Stimulated activated CD4-positive, alpha-beta T cell treated with anti-CD3 and anti-CD28 coated beads, Interleukin-2, amount 100 ng/mL, for 24 hours (primary cell): ENCODE measurements around the gene PSMD12.

Experiments used
- DNase-seq, 2 donors: peaks; one replicate each; pipeline ENCODE4 v3.0.0-alpha.2; 2020

The PSMD12 gene

DNA sequence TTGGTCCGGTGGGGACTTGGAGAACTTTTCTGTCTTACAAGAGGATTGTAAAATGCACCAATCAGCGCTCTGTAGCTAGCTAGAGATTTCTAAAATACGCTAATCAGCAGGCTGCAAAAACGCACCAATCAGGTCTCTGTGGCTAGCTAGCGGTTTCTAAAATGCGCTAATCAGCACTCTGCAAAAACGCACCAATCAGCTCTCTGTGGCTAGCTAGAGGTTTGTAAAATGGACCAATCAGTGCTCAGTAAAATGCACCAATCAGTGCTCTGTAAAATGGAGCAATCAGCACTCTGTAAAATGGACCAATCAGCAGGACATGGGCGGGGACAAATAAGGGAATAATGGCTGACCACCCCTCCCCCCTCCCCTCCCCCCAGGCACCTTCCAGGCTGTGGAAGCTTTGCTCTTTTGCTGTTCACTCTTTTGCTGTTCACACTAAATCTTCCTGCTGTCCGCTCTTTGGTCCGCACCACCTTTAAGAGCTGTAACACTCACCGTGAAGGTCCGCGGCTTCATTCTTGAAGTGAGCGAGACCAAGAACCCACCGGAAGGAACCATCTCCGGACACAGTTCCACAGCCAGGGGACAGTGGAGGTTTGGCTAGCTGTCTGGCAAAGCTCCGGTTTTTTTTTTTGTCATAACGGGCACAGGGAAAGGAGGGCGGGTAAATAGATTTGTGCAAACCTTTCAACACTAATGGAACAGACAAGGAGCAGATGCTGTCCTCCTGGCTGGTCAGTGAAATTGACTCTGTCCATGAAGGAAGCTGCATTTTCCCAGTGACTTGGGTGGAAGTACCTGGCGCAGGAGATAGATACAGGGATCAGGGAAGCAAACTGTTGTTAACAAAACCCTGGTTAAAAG lies 19.0 kb upstream of the PSMD12 start:
- DNase-seq = no peak

DNA sequence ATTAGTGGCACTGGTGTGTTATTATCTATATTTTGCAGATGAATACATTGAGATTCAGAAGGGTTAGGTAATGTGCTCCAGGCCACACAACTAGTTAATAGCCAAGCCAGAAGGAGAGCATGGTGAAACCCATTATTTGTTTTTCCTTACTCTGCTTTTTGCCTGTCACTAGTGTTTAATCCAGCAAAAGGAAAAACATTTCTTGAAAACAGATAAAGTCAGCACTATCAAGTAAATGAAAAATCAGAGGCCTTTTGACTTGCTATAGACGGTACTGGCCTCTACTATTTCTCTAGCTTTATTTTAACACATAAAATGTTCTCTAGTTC lies 15.5 kb upstream of the PSMD12 start:
- no peak for DNase-seq

GRCh38 chr17:67379251-67379630 lies 12.9 kb upstream of the PSMD12 start:
- no peak for DNase-seq

DNA sequence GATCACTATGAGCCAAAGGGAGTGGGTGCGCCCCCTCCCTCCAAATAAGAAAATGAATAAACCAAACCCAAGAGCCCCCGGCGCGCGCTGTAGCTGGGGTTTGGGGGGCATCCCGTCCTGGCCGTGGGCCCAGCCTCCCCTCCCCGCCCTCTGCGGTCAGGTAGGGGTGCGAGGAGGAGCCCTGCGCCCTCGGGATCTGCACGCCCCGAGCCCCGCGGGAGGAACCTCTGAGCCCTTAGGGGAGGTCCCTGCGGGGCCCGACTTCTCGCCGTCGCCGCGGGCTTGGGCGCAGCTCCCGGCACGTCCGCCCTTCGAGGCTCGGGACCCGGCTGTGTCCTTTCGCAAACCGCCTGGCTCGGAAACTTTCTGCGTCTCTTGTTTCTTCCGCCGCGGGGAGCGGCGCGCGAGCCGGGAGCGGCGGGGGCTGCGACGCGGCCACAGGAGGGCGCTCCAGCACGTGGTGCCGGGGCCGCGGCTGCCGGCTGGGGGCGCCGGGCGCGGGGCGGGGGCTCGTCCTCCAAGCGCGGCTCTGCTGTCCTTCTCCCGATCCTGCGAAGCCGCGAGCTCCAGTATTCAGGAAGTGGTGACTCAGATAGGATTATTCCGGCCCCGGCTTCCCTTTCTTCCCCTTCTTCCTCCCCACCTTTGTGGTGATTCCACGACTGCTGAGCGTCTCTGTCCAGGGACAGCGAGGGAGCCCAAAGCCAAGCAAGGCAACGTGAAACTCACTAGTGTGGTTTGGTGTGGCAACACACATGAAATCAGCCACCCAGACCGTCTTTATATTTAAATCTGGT lies 12.3 kb upstream of the PSMD12 start:
- DNase-seq = peak; percentile 81

DNA sequence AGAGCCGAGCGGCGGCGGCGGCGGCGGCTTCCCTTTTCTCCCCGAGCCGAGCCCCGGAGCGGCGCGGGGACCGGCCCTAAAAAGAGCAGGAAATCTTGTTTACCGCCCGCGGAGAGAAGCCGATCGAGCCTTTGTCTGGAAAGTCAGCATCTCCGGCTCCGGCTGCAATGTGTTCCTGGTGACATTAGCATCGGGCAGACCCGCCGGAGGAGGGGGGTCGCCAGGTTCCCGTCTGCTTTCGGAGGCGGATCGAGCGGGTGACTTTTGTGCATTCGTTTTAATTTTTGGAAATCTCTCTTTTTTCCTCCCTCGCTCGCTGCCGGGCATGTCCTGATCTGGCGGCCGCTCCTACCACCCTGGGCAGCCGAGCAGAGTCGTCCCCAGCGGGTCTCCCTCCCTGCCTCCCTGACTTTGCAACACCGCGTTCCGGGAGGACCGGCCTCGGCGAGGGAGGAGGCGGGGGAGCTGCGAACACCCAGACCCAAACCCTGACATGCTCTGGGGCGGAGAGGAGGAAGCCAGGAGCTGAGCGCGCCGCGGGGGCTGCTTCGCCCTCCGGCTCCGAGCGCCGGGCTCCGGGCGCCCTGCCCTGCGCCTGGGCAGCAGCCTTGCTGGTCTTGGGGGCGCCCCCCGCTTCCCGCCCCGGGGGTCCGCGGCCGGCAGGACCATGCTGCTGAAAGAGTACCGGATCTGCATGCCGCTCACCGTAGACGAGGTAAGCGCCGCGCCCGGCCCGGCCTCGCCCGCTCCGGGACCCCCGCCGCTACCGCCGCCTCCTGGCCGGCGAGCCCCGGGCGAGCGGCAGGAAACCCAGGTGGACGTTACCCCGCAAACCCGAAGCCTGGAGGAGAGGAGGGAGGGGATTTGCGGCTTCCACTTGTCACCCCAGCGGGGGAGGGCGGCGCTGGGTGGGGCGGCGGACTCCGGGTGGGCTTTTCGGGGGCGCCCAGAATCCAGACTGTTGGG lies 11.4 kb upstream of the PSMD12 start:
- peak; percentile 63 for DNase-seq

DNA sequence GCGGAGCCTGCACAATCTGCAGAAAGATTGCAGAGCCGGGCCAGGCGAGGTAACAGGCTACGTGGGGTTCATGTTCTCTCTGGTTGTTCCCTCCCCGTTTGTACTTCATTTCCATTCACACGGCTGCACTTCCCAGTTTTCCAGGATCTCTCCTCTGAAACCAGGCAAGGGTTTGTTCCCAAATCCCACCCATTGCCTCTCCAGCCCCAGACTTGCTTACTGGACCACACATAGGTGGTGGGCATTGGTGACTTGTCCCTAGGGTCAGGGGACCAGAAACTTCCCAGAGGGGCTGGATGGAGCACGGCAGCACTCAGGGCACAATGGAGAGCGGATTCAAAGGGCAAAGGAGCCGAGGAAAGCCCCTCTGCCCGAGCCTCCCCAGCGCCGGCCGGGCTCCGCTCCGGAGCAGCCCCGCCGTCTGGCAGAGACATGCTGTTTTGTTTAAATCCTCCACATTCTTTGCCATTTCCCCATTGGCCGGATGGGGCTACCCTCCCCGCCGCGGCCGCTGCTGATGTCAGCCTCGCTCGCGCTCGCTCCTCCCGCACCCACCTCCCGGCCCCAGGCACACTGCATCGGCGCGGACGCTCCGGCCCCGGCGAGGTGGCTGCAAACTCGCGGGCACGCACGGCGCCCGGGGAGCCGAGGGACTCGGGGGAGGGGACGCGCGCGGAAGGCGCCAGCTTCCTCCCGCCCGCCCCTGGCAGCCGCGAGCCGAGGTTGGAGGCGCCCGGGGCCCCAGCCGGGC lies 10.5 kb upstream of the PSMD12 start, which contains the start of gene PITPNC1:
PITPNC1 (plus strand) TSS at position 545 of the 751 bp plus-strand sequence.
- peak; percentile 87 to 89 for DNase-seq

GRCh38 chr17:67376415-67376736 lies 10.0 kb upstream of the PSMD12 start:
- no peak for DNase-seq

- no peak for DNase-seq
Observed at GRCh38 chr17:67375716-67376115, 9.3 kb upstream of the PSMD12 start.

- DNase-seq = no peak
Observed at GRCh38 chr17:67375054-67375427, 8.7 kb upstream of the PSMD12 start.

GRCh38 chr17:67374329-67375053 lies 8.1 kb upstream of the PSMD12 start:
- DNase-seq = peak; percentile 90 to 91

DNA sequence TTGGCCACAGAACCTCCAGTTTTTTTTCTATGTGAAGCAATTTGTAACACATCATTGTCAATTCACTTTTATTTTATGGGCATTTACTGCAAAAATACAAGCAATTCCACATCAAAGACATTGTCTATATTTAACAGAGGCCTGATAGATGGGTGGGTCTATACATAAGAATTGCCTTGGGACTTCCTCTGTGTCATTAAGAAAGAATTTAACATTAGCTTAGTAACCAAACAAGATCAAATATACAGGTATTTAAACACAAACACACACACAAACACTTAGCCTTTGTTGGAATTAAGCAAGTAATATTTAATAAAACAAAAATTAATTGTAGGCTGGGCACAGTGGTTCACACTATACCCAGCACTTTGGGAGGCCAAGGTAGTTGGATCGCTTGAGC lies 6.4 kb upstream of the PSMD12 start:
- no peak for DNase-seq

GRCh38 chr17:67369676-67370075 lies 3.3 kb upstream of the PSMD12 start:
- DNase-seq = no peak

DNA sequence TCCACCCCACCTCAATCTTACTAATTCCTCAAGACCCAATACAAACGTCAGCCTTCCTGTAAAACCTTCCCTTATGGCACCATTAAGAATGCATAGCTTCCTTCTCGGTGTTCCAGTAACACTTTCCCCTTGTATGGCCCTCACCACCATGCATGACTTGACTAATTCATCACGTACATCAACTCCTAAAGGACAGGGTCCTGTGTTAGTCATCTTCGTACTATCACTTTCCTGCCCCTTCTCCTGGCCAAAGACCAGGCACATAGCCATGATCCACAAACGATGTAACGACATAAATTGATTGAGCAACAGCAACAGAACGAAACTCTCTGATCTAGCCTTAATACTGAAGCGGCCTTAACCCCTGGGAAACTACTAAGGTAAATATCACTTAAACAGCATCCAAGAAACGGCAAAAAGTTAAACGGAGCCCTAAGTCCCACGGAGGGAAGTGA lies 612 bp downstream of the PSMD12 start:
- DNase-seq = peak in 1 of 2 donors; percentile 44

GRCh38 chr17:67364847-67365737 lies 1.3 kb downstream of the PSMD12 start:
- DNase-seq = no peak

DNA sequence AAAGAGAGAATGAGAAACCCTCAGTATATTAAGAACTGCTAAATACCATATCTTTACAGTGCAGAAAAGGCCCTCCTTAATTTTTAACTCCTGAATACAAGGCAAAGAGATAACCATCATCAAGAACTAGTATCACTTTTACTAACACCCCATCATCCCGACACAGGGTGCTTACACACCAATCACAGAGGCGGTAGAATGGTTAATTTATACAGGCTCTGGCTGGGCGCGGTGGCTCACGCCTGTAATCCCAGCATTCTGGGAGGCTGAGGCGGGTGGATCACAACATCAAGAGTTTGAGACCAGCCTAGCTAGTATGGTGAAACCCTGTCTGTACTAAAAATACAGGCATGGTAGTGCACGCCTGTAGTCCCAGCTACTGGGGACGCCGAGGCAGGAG lies 4.2 kb downstream of the PSMD12 start:
- no peak for DNase-seq

GRCh38 chr17:67360880-67361279 lies 5.5 kb downstream of the PSMD12 start:
- DNase-seq = no peak

GRCh38 chr17:67359960-67360791 lies 6.2 kb downstream of the PSMD12 start:
- DNase-seq = peak in 1 of 2 donors; percentile 43

- no peak for DNase-seq
Observed at GRCh38 chr17:67358612-67359011, 7.8 kb downstream of the PSMD12 start.

- no peak for DNase-seq
Observed at GRCh38 chr17:67353929-67354574, 12.3 kb downstream of the PSMD12 start.
